Neutrophil (primary cell): ENCODE measurements around the gene CP.

Experiments used
- H3K27ac ChIP-seq: fragments of 200-600 bp; sonication (generic); 2 replicates; pipeline ENCODE4 v1.5.1; 2016; ENCODE audit warnings: mild to moderate bottlenecking, moderate library complexity
- H3K27me3 ChIP-seq: fragments of 200-600 bp; sonication (generic); 2 replicates; pipeline ENCODE4 v1.6.0; 2016; ENCODE audit warnings: mild to moderate bottlenecking
- H3K36me3 ChIP-seq: fragments of 200-600 bp; sonication (generic); 2 replicates; pipeline ENCODE4 v1.5.1; 2017
- H3K4me1 ChIP-seq, 2 experiments: fragments of 200-600 bp in 1 of 2; sonication (generic) in 1 of 2; 1 replicate in 1 of 2; 2 replicates in 1 of 2; pipeline versions ENCODE4 v1.5.1 to v1.6.1; 2013 to 2016; ENCODE audit warnings: low read depth in 1 of 2, low read length in 1 of 2, mild to moderate bottlenecking in 1 of 2, moderate library complexity in 1 of 2; ENCODE audit not compliant: control insufficient read depth in 1 of 2, insufficient read depth in 1 of 2
- H3K4me3 ChIP-seq, 2 experiments: fragments of 200-600 bp in 1 of 2; sonication (generic) in 1 of 2; 1 replicate in 1 of 2; 2 replicates in 1 of 2; pipeline ENCODE4 v1.5.1; 2013 to 2016; ENCODE audit warnings: low read depth in 1 of 2, low read length in 1 of 2, mild to moderate bottlenecking in 1 of 2, moderate library complexity in 1 of 2
- H3K9me3 ChIP-seq: fragments of 200-600 bp; sonication (generic); 2 replicates; pipeline ENCODE4 v1.5.1; 2016
- TF ChIP-seq, protein P1 (sequence below): fragments of 200-600 bp; sonication (generic); IDR thresholded peaks from 2 replicates; pipeline ENCODE4 v1.5.1; 2016; ENCODE audit warnings: antibody characterized with exemption

The CP gene

DNA sequence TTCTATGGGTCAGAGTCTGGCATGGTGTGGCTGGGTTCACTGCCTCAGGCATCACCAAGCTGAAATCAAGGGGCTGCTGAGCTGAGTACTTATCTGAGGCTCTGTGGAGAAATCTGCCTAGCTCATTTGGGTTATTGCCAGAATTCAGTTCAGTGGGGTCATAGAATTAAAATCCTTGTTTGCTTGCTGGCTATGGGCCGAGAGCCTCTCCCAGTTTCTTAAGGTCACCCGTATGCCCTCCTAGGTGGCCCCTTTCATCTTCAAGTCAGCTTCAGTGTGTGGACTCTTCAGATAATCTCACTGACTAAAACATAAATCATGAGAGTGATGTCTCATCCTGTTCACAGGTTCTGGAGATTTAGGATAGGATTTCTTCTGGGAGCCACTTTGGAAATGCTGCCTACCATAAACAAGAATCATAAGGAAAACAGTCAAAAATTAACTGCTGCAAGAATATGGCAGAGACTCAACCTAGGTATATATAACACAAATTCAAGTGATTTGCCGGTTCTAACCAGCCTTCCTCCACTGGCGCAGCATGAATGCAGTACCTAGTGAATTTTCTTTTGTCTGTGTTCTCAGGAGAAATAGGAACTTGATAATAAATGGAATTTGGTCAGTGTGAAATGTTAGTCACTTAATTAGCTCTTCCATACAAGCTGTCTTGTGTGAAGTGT is 5.3 kb downstream of the CP start:
- Histone ChIP-seq H3K27ac (no peak overlapping the region), H3K4me1 (no peaks in the 10 kb centered on the region), H3K27me3 (no peaks in the 10 kb centered on the region), H3K4me3 (no peak overlapping the region), H3K36me3 (no peaks in the 10 kb centered on the region), H3K9me3 (no peaks in the 10 kb centered on the region)
- TF ChIP-seq, protein P1, sequence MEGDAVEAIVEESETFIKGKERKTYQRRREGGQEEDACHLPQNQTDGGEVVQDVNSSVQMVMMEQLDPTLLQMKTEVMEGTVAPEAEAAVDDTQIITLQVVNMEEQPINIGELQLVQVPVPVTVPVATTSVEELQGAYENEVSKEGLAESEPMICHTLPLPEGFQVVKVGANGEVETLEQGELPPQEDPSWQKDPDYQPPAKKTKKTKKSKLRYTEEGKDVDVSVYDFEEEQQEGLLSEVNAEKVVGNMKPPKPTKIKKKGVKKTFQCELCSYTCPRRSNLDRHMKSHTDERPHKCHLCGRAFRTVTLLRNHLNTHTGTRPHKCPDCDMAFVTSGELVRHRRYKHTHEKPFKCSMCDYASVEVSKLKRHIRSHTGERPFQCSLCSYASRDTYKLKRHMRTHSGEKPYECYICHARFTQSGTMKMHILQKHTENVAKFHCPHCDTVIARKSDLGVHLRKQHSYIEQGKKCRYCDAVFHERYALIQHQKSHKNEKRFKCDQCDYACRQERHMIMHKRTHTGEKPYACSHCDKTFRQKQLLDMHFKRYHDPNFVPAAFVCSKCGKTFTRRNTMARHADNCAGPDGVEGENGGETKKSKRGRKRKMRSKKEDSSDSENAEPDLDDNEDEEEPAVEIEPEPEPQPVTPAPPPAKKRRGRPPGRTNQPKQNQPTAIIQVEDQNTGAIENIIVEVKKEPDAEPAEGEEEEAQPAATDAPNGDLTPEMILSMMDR: no peak

DNA sequence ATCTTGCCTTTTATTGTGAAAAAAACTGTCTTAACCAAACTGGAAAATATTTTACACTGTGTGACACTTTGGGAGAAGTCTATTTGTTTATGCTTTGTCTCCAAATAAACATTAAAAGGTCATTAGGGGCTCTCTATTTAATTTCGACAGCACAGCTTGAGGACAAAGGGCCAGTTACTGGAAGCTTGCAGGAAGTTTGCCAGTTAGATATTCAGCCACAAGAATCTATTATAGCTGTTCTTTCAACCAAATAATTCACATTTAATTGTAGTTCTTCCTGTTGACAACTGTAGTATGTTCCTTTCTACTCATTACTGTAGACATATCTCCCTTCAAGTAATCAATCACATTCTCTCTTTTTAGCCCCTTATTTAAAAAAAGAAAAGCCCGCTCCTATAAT is 6.1 kb downstream of the CP start:
- TF ChIP-seq, protein P1: no peak

DNA sequence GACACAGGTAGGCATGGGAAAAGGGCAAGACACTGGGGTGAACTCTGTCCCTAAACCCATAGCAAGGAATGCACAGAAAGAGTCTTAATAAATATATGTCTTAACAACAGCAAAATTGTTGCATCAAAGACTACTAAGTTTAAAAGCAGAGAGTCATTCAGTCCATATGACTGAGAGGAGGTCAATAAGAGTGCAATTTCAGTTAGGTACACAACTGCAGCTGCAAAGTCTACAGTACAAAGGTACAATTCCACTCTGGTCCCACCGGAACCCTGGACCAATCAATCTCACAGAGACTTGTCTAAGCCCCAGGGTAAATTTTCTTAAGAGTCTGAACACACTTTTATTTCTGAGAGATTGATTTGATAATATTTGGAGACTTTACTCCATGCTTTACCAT is 6.9 kb downstream of the CP start:
- TF ChIP-seq, protein P1: no peak
- no peaks in the 10 kb centered on the region for H3K36me3 ChIP-seq

More for the DNA sequence above, 6.1 kb downstream of the CP start:
- no peaks in the 10 kb centered on the region for H3K4me1 ChIP-seq
- H3K27ac ChIP-seq: no peak overlapping the region
- H3K36me3 ChIP-seq: no peaks in the 10 kb centered on the region
- H3K4me3 ChIP-seq: no peak overlapping the region
- no peaks in the 10 kb centered on the region for H3K9me3 ChIP-seq
- H3K27me3 ChIP-seq: no peaks in the 10 kb centered on the region

DNA sequence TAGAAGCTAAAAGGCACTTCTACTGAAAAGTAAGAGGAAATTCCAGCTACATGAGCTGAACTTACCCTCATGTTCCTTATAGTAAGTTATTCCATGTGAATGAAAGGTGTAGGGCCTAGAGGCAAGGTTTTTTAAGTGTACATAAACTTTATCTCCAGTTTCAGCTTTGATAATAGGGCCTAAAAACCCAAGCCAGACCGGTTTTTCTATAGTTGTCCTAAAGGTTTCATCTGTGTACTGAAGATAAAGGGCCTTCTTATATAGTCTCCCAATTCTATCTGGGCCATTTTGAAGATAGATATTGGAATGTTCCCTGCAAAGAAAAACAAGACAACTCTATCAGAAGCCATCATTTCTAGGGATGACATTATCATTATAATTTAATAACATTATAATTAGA is 9.2 kb downstream of the CP start:
- H3K36me3 ChIP-seq: no peaks in the 10 kb centered on the region
- H3K27ac ChIP-seq: no peak overlapping the region
- TF ChIP-seq, protein P1: no peak
- H3K27me3 ChIP-seq: no peaks in the 10 kb centered on the region
- H3K9me3 ChIP-seq: no peaks in the 10 kb centered on the region
- H3K4me3 ChIP-seq: no peak overlapping the region
- no peaks in the 10 kb centered on the region for H3K4me1 ChIP-seq

More for the DNA sequence above, 6.9 kb downstream of the CP start:
- Histone ChIP-seq H3K4me1 (no peaks in the 10 kb centered on the region), H3K4me3 (no peak overlapping the region), H3K9me3 (no peaks in the 10 kb centered on the region), H3K27me3 (no peaks in the 10 kb centered on the region), H3K27ac (no peak overlapping the region)

DNA sequence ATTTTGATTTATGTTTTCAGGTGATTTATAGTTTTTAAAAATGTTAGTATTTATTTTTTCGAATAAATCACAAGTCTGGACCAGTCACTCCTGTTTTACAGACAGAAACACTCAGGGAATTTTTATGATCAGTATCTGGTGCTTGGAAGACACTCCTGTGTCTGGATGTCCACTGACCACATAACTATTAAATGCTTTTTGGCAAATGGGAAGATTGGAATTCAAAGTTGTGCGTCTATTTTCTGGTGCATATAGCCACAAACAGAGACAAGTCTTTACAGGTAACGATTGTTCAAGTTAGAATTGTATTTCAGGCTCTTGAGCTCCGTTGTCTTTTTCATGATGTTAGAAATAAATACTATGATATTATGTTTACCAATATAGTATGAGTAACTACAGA is 12.2 kb downstream of the CP start:
- Histone ChIP-seq H3K9me3 (no peaks in the 10 kb centered on the region), H3K27me3 (no peaks in the 10 kb centered on the region), H3K4me3 (no peak overlapping the region), H3K4me1 (no peaks in the 10 kb centered on the region), H3K36me3 (no peaks in the 10 kb centered on the region), H3K27ac (no peak overlapping the region)
- TF ChIP-seq, protein P1: no peak
